WTC11 (cell line): ENCODE data around the gene ZBTB20. TPM values are rescaled to one million over a fixed set of nuclear protein-coding genes. Genes with fewer than 3 reads are reported as not detected.

ENCODE experiments used
- ATAC-seq: fragments of 200-7000 bp; cut with Tn5 transposase; 2 replicates; pipeline ENCODE4 v1.10.0; 2021; ENCODE audit warnings: mild to moderate bottlenecking, moderate library complexity
- CTCF ChIA-PET: fragments of 300-600 bp; sonication (Branson Sonifier 250); formaldehyde crosslinking; loops from one replicate; lab custom pipeline; 2021; ENCODE audit warnings: antibody characterized with exemption; lab: Charles Lee
- POLR2A ChIA-PET: fragments of 350-600 bp; sonication (Branson Sonifier 250); formaldehyde crosslinking; loops from one replicate; lab custom pipeline; 2021; ENCODE audit warnings: antibody characterized with exemption; lab: Charles Lee
- DNase-seq: peaks from one replicate; pipeline ENCODE4 v3.0.0; 2021; ENCODE audit warnings: low spot score
- H3K27ac Mint-ChIP-seq: 2 replicates; pipeline ENCODE4 v1.8.0; 2021; ENCODE audit warnings: mixed read lengths
- H3K27me3 Mint-ChIP-seq: 2 replicates; pipeline ENCODE4 v1.8.0; 2021; ENCODE audit warnings: low read depth, mild to moderate bottlenecking, moderate library complexity, mixed read lengths
- H3K36me3 Mint-ChIP-seq: 2 replicates; pipeline ENCODE4 v1.8.0; 2021; ENCODE audit warnings: mixed read lengths
- H3K4me1 Mint-ChIP-seq: 2 replicates; pipeline ENCODE4 v1.8.0; 2022; ENCODE audit warnings: mixed read lengths
- H3K4me3 Mint-ChIP-seq: 2 replicates; pipeline ENCODE4 v1.8.0; 2021; ENCODE audit warnings: mild to moderate bottlenecking, moderate library complexity, mixed read lengths
- H3K9me3 Mint-ChIP-seq: 2 replicates; pipeline ENCODE4 v1.8.0; 2021; ENCODE audit warnings: mixed read lengths
- ATF3 ChIP-seq: sonication (generic); formaldehyde crosslinking; conservative IDR thresholded peaks from 2 replicates; pipeline ENCODE4 v1.8.1; 2022; ENCODE audit warnings: mild to moderate bottlenecking, missing genetic modification reagents
- CBFB ChIP-seq: sonication (generic); formaldehyde crosslinking; IDR thresholded peaks from 2 replicates; pipeline ENCODE4 v1.8.1; 2022; ENCODE audit warnings: mild to moderate bottlenecking, low read depth, missing genetic modification reagents
- CREM ChIP-seq: sonication (generic); formaldehyde crosslinking; IDR thresholded peaks from 2 replicates; pipeline ENCODE4 v1.8.1; 2022; ENCODE audit warnings: mild to moderate bottlenecking, missing genetic modification reagents, moderate library complexity
- ESRRA ChIP-seq: sonication (generic); formaldehyde crosslinking; IDR thresholded peaks from 2 replicates; pipeline ENCODE4 v1.8.1; 2022; ENCODE audit warnings: mild to moderate bottlenecking, missing genetic modification reagents, borderline replicate concordance
- IRF2 ChIP-seq: sonication (generic); formaldehyde crosslinking; IDR thresholded peaks from 2 replicates; pipeline ENCODE4 v1.8.0; 2022; ENCODE audit warnings: low read depth, missing genetic modification reagents, borderline replicate concordance
- NFYB ChIP-seq: sonication (generic); formaldehyde crosslinking; conservative IDR thresholded peaks from 2 replicates; pipeline ENCODE4 v1.8.0; 2022; ENCODE audit warnings: low read depth, missing genetic modification reagents
- NR1H2 ChIP-seq: sonication (generic); formaldehyde crosslinking; IDR thresholded peaks from 2 replicates; pipeline ENCODE4 v1.9.0; 2021; ENCODE audit warnings: mild to moderate bottlenecking, moderate library complexity, missing genetic modification reagents
- NR3C1 ChIP-seq: sonication (generic); formaldehyde crosslinking; conservative IDR thresholded peaks from 2 replicates; pipeline ENCODE4 v1.8.1; 2023; ENCODE audit warnings: low read depth, mild to moderate bottlenecking, missing genetic modification reagents
- PREB ChIP-seq: sonication (generic); formaldehyde crosslinking; IDR thresholded peaks from 2 replicates; pipeline ENCODE4 v1.8.1; 2022; ENCODE audit warnings: mild to moderate bottlenecking, missing genetic modification reagents, moderate library complexity, borderline replicate concordance
- TEAD1 ChIP-seq: sonication (generic); formaldehyde crosslinking; IDR thresholded peaks from 2 replicates; pipeline ENCODE4 v1.8.0; 2022; ENCODE audit warnings: mild to moderate bottlenecking, missing genetic modification reagents
- TEAD4 ChIP-seq: sonication (generic); formaldehyde crosslinking; IDR thresholded peaks from 2 replicates; pipeline ENCODE4 v1.8.0; 2022; ENCODE audit warnings: mild to moderate bottlenecking, missing genetic modification reagents
- USF1 ChIP-seq: sonication (generic); formaldehyde crosslinking; IDR thresholded peaks from 2 replicates; pipeline ENCODE4 v1.8.0; 2022; ENCODE audit warnings: mild to moderate bottlenecking, missing genetic modification reagents
- ZBTB21 ChIP-seq: sonication (generic); formaldehyde crosslinking; IDR thresholded peaks from 2 replicates; pipeline ENCODE4 v1.8.1; 2023; ENCODE audit warnings: mild to moderate bottlenecking, missing genetic modification reagents, borderline replicate concordance
- ZMAT4 ChIP-seq: fragments of 250-450 bp; sonication (Bioruptor Pico); IDR thresholded peaks from 2 replicates; pipeline ENCODE4 v1.9.0; 2021; ENCODE audit warnings: mild to moderate bottlenecking
- ZNF232 ChIP-seq: sonication (generic); formaldehyde crosslinking; IDR thresholded peaks from 2 replicates; pipeline ENCODE4 v1.8.0; 2022; ENCODE audit warnings: mild to moderate bottlenecking, missing genetic modification reagents
- ZNF512 ChIP-seq: sonication (generic); formaldehyde crosslinking; IDR thresholded peaks from 2 replicates; pipeline ENCODE4 v1.8.1; 2022; ENCODE audit warnings: missing genetic modification reagents, borderline replicate concordance
- total RNA-seq: library from RNA; stranded (reverse); gene quantifications from 3 replicates; pipeline ENCODE4 v1.2.3, GENCODE V29; 2021

The ZBTB20 gene
- total RNA-seq, 1 experiment from 2014 or later, result 1.5 TPM

GRCh38 chr3:114639171-114639570 lies 507.9 kb downstream of the ZBTB20 start:
- TF ChIP-seq NR1H2 (no peak), TEAD1 (CRISPR knock-in tag) (no peak)
- TF ChIP-seq, all 79 proteins: peak for 0
- Mint-ChIP-seq H3K36me3 (peaks cover 8% of the 10 kb centered on the region), H3K4me3 (no peak overlapping the region), H3K27me3 (no peaks in the 10 kb centered on the region), H3K9me3 (peaks cover 18% of the 10 kb centered on the region), H3K4me1 (peaks cover 16% of the 10 kb centered on the region), H3K27ac (no peak overlapping the region)
- DNase-seq (no peak), ATAC-seq (no peak)
- ChIA-PET POLR2A (no interaction called here), CTCF (interaction anchor here (0.7 to 1.0 kb wide), 2 partner anchors 147 to 255 kb away, joined by 3 read pairs; no protein-coding TSS in a partner anchor)

GRCh38 chr3:114635878-114636277 lies 511.2 kb downstream of the ZBTB20 start:
- CTCF ChIA-PET, result no interaction called here
- no peak overlapping the region for H3K4me3 Mint-ChIP-seq

GRCh38 chr3:114634635-114635034 lies 512.5 kb downstream of the ZBTB20 start:
- H3K27ac Mint-ChIP-seq, result no peak overlapping the region
- ATAC-seq, result no peak
- no peak for DNase-seq
- H3K36me3 Mint-ChIP-seq, result peaks cover 8% of the 10 kb centered on the region
- CTCF ChIA-PET, result no interaction called here
- POLR2A ChIA-PET, result no interaction called here
- TF ChIP-seq CREM (CRISPR knock-in tag) (no peak), PREB (CRISPR knock-in tag) (no peak), IRF2 (CRISPR knock-in tag) (no peak), ZBTB21 (CRISPR knock-in tag) (no peak), TEAD4 (CRISPR knock-in tag) (no peak), ZMAT4 (CRISPR knock-in tag) (no peak), ESRRA (no peak), ATF3 (no peak), ZNF232 (CRISPR knock-in tag) (no peak), NR3C1 (no peak), NFYB (CRISPR knock-in tag) (no peak)
- no peak overlapping the region for H3K4me3 Mint-ChIP-seq
- H3K27me3 Mint-ChIP-seq, result no peaks in the 10 kb centered on the region
- H3K4me1 Mint-ChIP-seq, result peaks cover 3% of the 10 kb centered on the region; the same call in 1 of the 2 replicates
- H3K9me3 Mint-ChIP-seq, result peaks cover 18% of the 10 kb centered on the region

More at GRCh38 chr3:114635878-114636277, 511.2 kb downstream of the ZBTB20 start:
- Mint-ChIP-seq H3K27me3 (no peaks in the 10 kb centered on the region), H3K36me3 (peaks cover 8% of the 10 kb centered on the region), H3K27ac (no peak overlapping the region), H3K9me3 (peaks cover 18% of the 10 kb centered on the region), H3K4me1 (peaks cover 7% of the 10 kb centered on the region)
- DNase-seq (no peak), ATAC-seq (no peak)
- POLR2A ChIA-PET, result no interaction called here
- TF ChIP-seq CBFB (CRISPR knock-in tag) (no peak), USF1 (no peak), ZNF512 (CRISPR knock-in tag) (no peak), CREM (CRISPR knock-in tag) (no peak)
